Effector memory CD4-positive, alpha-beta T cell (primary cell): ENCODE results near the gene TPST1.

Experiments used
- DNase-seq, 3 donors: peaks; one replicate each; pipeline ENCODE4 v3.0.0-alpha.2; 2020
- H3K27ac ChIP-seq: 2 replicates; pipeline ENCODE4 v1.7.0; 2013; ENCODE audit warnings: mild to moderate bottlenecking, low read length, moderate library complexity; ENCODE audit not compliant: insufficient read depth, poor library complexity, severe bottlenecking
- H3K27me3 ChIP-seq: replicated peaks from 2 replicates; pipeline ENCODE4 v1.7.0; 2013; ENCODE audit warnings: mild to moderate bottlenecking, low read length; ENCODE audit not compliant: insufficient read depth, control insufficient read depth, poor library complexity, severe bottlenecking
- H3K36me3 ChIP-seq: 2 replicates; pipeline ENCODE4 v1.7.0; 2013; ENCODE audit warnings: mild to moderate bottlenecking, low read length, moderate library complexity; ENCODE audit not compliant: control insufficient read depth, insufficient read depth
- H3K4me1 ChIP-seq: 2 replicates; pipeline ENCODE4 v1.7.0; 2013; ENCODE audit warnings: low read length, mild to moderate bottlenecking; ENCODE audit not compliant: control insufficient read depth, insufficient read depth, poor library complexity, severe bottlenecking
- H3K4me3 ChIP-seq: 2 replicates; pipeline ENCODE4 v1.7.0; 2013; ENCODE audit warnings: low read length, low read depth, mild to moderate bottlenecking; ENCODE audit not compliant: insufficient read depth, poor library complexity, severe bottlenecking
- H3K9me3 ChIP-seq: 2 replicates; pipeline ENCODE4 v1.7.0; 2013; ENCODE audit warnings: mild to moderate bottlenecking, low read length, moderate library complexity; ENCODE audit not compliant: control insufficient read depth

TPST1 gene

GRCh38 chr7:66348531-66348930 is 143.4 kb downstream of the TPST1 start:
- H3K27me3 ChIP-seq: no peaks in the 10 kb centered on the region
- H3K4me3 ChIP-seq: no peak overlapping the region
- H3K36me3 ChIP-seq: no peaks in the 10 kb centered on the region
- no peaks in the 10 kb centered on the region for H3K4me1 ChIP-seq
- DNase-seq: no peak
- H3K27ac ChIP-seq: no peak overlapping the region
- no peaks in the 10 kb centered on the region for H3K9me3 ChIP-seq

GRCh38 chr7:66348959-66349358 is 143.8 kb downstream of the TPST1 start:
- Histone ChIP-seq H3K9me3 (no peaks in the 10 kb centered on the region), H3K27ac (no peak overlapping the region), H3K36me3 (no peaks in the 10 kb centered on the region), H3K27me3 (no peaks in the 10 kb centered on the region), H3K4me1 (no peaks in the 10 kb centered on the region), H3K4me3 (no peak overlapping the region)
- DNase-seq: no peak

DNA sequence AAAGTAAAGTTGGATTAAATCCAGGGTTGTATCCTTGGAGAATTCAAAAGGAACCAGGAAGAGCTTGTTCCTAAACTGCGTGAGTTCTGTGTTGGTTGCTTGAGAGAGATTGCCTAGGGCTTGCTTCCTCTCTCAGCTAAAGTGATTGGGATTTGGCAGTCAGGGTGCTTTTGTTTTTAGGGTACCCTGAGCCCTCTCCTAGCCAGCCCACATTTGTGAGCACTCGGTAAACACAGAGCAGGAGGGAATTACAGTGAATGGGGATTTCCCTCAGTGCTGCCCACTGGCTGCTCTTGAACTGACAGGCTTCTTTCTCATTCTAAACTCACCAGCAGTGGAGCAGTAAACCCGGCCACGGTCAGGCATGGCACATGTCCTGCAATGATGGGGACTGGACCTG is 146.9 kb downstream of the TPST1 start:
- no peaks in the 10 kb centered on the region for H3K36me3 ChIP-seq
- H3K9me3 ChIP-seq: no peaks in the 10 kb centered on the region
- DNase-seq: no peak
- H3K27ac ChIP-seq: no peak overlapping the region
- no peaks in the 10 kb centered on the region for H3K4me1 ChIP-seq
- H3K27me3 ChIP-seq: no peaks in the 10 kb centered on the region
- no peak overlapping the region for H3K4me3 ChIP-seq

DNA sequence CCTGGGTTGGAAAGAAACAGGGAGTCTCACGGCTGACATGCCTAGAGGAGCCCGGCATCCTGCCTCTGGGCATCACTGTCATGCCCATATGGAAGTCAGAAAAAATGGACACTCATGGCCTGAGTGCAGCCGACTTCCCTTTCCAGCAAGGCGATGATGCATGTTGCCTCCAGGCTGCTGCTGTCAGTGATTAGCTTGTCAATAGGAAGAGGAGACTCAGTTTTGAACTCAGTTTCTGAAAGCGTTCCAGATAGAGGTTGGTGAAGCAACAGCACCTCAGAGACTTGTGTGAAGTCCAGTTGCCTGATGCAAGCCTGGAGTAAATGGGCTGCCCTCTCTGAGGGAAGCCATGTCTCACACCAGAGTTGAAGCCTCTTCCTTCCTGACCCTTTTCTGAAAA is 148.4 kb downstream of the TPST1 start:
- Histone ChIP-seq H3K36me3 (no peaks in the 10 kb centered on the region), H3K4me1 (no peaks in the 10 kb centered on the region), H3K9me3 (no peaks in the 10 kb centered on the region), H3K27ac (no peak overlapping the region), H3K4me3 (no peak overlapping the region), H3K27me3 (no peaks in the 10 kb centered on the region)
- DNase-seq: no peak

DNA sequence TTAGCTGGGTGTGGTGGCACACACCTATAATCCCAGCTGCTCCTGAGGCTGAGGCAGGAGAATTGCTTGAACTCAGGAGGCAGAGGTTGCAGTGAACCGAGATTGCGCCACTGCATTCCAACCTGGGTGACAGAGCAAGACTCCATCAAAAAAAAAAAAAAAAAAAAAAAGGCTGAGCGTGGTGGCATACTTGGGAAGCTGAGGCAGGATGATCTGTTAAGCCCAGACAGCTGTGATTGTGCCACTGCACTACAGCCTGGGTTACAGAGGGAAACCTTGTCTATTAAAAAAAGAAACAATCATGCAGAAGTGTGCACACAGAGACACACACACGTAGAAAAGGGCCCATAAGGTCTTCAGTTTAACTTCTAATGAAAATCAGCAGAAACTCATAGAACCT is 150.6 kb downstream of the TPST1 start:
- H3K4me3 ChIP-seq: no peak overlapping the region
- no peaks in the 10 kb centered on the region for H3K4me1 ChIP-seq
- H3K9me3 ChIP-seq: no peaks in the 10 kb centered on the region
- H3K27me3 ChIP-seq: no peaks in the 10 kb centered on the region
- H3K27ac ChIP-seq: no peak overlapping the region
- no peak for DNase-seq
- H3K36me3 ChIP-seq: no peaks in the 10 kb centered on the region

DNA sequence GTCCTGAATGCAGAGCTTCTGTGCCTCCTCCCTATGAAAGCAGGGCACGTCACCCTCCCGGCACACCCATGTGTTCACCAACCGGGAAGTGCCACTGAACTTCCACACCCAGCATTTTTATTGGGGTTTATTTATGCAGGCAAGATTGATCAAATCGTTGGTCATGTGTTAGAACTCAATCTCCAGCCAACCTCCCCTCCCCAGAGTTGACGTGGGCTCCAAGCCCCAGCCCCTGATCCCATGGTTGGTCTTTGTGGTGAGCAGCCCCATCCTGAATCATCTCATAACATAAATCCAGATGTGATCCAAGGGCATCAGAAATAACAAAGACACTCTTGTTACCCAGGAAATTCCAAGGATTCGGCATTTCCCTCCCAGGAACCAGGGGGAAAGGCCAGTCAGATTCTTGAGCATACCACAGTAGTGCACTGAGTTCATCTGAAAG is 151.2 kb downstream of the TPST1 start:
- Histone ChIP-seq H3K4me3 (no peak overlapping the region), H3K9me3 (no peaks in the 10 kb centered on the region), H3K4me1 (no peaks in the 10 kb centered on the region), H3K27me3 (no peaks in the 10 kb centered on the region), H3K36me3 (no peaks in the 10 kb centered on the region), H3K27ac (no peak overlapping the region)
- no peak for DNase-seq

DNA sequence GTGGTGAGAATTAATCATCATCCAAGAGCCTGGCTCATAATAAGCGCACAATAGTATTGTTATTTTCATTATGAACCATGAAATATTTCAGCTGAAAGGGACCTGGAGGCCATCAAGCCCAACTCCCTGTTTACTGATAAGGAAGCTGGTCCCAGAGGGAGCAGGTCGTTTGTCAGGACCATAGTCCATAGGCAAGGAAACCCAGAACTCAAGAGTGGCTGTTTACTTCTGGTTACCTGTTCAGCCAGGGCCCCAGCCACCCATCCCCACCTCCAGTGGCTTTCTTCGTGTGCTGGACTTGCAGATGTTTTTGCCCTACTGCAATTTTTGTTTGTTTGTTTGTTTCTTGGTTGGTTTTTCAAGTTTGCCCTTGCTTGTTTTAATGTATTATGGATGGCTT is 152.0 kb downstream of the TPST1 start:
- no peak overlapping the region for H3K4me3 ChIP-seq

GRCh38 chr7:66359656-66360211 is 154.6 kb downstream of the TPST1 start:
- no peaks in the 10 kb centered on the region for H3K9me3 ChIP-seq
- no peak overlapping the region for H3K27ac ChIP-seq
- no peak for DNase-seq
- no peaks in the 10 kb centered on the region for H3K36me3 ChIP-seq
- no peaks in the 10 kb centered on the region for H3K27me3 ChIP-seq
- H3K4me1 ChIP-seq: no peaks in the 10 kb centered on the region
- H3K4me3 ChIP-seq: no peak overlapping the region

More for the DNA sequence above, 152.0 kb downstream of the TPST1 start:
- no peaks in the 10 kb centered on the region for H3K4me1 ChIP-seq
- DNase-seq: no peak
- H3K27ac ChIP-seq: no peak overlapping the region
- no peaks in the 10 kb centered on the region for H3K27me3 ChIP-seq
- H3K36me3 ChIP-seq: no peaks in the 10 kb centered on the region
- H3K9me3 ChIP-seq: no peaks in the 10 kb centered on the region

GRCh38 chr7:66362136-66362535 is 157.0 kb downstream of the TPST1 start:
- Histone ChIP-seq H3K4me1 (no peaks in the 10 kb centered on the region), H3K36me3 (no peaks in the 10 kb centered on the region), H3K27me3 (no peaks in the 10 kb centered on the region), H3K4me3 (no peak overlapping the region), H3K27ac (no peak overlapping the region), H3K9me3 (no peaks in the 10 kb centered on the region)
- DNase-seq: no peak

DNA sequence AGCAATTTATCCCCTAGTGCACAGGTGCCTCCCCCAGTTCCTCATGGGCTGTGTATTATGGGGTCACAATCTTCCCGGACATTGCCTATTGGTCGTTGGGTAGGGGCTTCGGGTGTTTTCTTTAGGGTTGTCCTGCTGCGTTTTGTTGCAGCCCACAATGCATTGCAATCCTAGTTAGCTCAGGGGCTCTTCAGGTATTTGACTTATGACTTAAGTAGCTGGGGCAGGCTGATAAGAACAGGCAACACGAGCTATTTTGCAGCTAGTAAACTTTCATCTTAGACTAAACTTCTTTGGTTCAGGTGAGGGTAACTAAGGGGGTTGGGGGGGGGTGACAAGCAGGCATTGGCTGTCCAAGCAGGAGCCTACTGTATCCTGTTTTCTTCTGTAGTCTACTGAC is 158.5 kb downstream of the TPST1 start:
- Histone ChIP-seq H3K9me3 (no peaks in the 10 kb centered on the region), H3K4me3 (no peak overlapping the region), H3K4me1 (no peaks in the 10 kb centered on the region), H3K27ac (no peak overlapping the region), H3K27me3 (no peaks in the 10 kb centered on the region), H3K36me3 (no peaks in the 10 kb centered on the region)
- DNase-seq: no peak
